GM23338 (cell line): ENCODE data around the gene ZNF511. TPM values are rescaled to one million over a fixed set of nuclear protein-coding genes. Genes with fewer than 3 reads are reported as not detected.
A peak's percentile ranks its signal among the peaks of the same experiment; 100 is the strongest.

ENCODE experiments used
- ATAC-seq: fragments of 200-7000 bp; cut with Tn5 transposase; 3 replicates; pipeline ENCODE4 v1.9.1; 2020
- DNase-seq: peaks from one replicate; pipeline ENCODE4 v3.0.0-alpha.2; 2015; ENCODE audit warnings: low spot score
- H2AFZ ChIP-seq: fragments of 200-600 bp; sonication (generic); 2 replicates; pipeline ENCODE4 v1.8.0; 2016; ENCODE audit warnings: antibody characterized with exemption, mild to moderate bottlenecking, moderate library complexity
- H3F3A ChIP-seq: fragments of 200-600 bp; sonication (generic); replicated peaks from 2 replicates; pipeline ENCODE4 v1.8.0; 2017; ENCODE audit warnings: antibody characterized with exemption, mixed run types, low read depth
- H3K27ac ChIP-seq: fragments of 200-600 bp; sonication (generic); 2 replicates; pipeline ENCODE4 v1.6.1; 2016; ENCODE audit warnings: low read depth
- H3K27me3 ChIP-seq: fragments of 200-600 bp; sonication (generic); 2 replicates; pipeline ENCODE4 v1.8.0; 2016; ENCODE audit warnings: mild to moderate bottlenecking, mixed run types, moderate library complexity; ENCODE audit not compliant: insufficient read depth
- H3K36me3 ChIP-seq: fragments of 200-600 bp; sonication (generic); 2 replicates; pipeline ENCODE4 v1.8.0; 2016; ENCODE audit warnings: mild to moderate bottlenecking; ENCODE audit not compliant: insufficient read depth
- H3K4me1 ChIP-seq: fragments of 200-600 bp; sonication (generic); 2 replicates; pipeline ENCODE4 v1.8.0; 2016; ENCODE audit warnings: mild to moderate bottlenecking, moderate library complexity; ENCODE audit not compliant: insufficient read depth
- H3K4me2 ChIP-seq: fragments of 200-600 bp; sonication (generic); 2 replicates; pipeline ENCODE4 v1.7.1; 2017; ENCODE audit warnings: mixed run types
- H3K4me3 ChIP-seq: fragments of 200-600 bp; sonication (generic); 2 replicates; pipeline ENCODE4 v1.6.1; 2016; ENCODE audit warnings: mixed run types
- H3K79me2 ChIP-seq: fragments of 200-600 bp; sonication (generic); replicated peaks from 2 replicates; pipeline ENCODE4 v1.8.0; 2017; ENCODE audit warnings: mild to moderate bottlenecking; ENCODE audit not compliant: insufficient read depth
- H3K9me2 ChIP-seq: fragments of 200-600 bp; sonication (generic); 2 replicates; pipeline ENCODE4 v1.8.0; 2017; ENCODE audit not compliant: insufficient read depth
- H4K20me1 ChIP-seq: fragments of 200-600 bp; sonication (generic); replicated peaks from 2 replicates; pipeline ENCODE4 v1.8.0; 2017; ENCODE audit warnings: mild to moderate bottlenecking; ENCODE audit not compliant: insufficient read depth
- H3K27ac Mint-ChIP-seq: 2 replicates; pipeline ENCODE4 v1.8.0; 2020; ENCODE audit warnings: inconsistent platforms, mild to moderate bottlenecking, moderate library complexity, mixed read lengths
- H3K27me3 Mint-ChIP-seq: 3 replicates; pipeline ENCODE4 v1.8.0; 2022; ENCODE audit warnings: low read depth, mild to moderate bottlenecking, moderate library complexity, mixed read lengths, inconsistent platforms; ENCODE audit not compliant: insufficient read depth, poor library complexity
- H3K36me3 Mint-ChIP-seq: 3 replicates; pipeline ENCODE4 v1.8.0; 2021; ENCODE audit warnings: low read depth, mild to moderate bottlenecking, inconsistent platforms, moderate library complexity, mixed read lengths
- H3K4me1 Mint-ChIP-seq: 3 replicates; pipeline ENCODE4 v1.8.0; 2020; ENCODE audit warnings: mild to moderate bottlenecking, inconsistent platforms, mixed read lengths
- H3K4me3 Mint-ChIP-seq: 3 replicates; pipeline ENCODE4 v1.8.0; 2021; ENCODE audit warnings: moderate library complexity, mild to moderate bottlenecking, inconsistent platforms, mixed read lengths
- H3K9me3 Mint-ChIP-seq: 3 replicates; pipeline ENCODE4 v1.8.0; 2020; ENCODE audit warnings: moderate library complexity, mild to moderate bottlenecking, inconsistent platforms, mixed read lengths
- CREB1 ChIP-seq: fragments of 250-450 bp; sonication (Bioruptor Pico); IDR thresholded peaks from 2 replicates; pipeline ENCODE4 v1.5.0; 2020; ENCODE audit warnings: low read depth, mild to moderate bottlenecking, moderate library complexity
- EZH2phosphoT487 ChIP-seq: fragments of 200-600 bp; sonication (generic); IDR thresholded peaks from one replicate; pipeline ENCODE4 v1.8.1; 2018; ENCODE audit warnings: antibody characterized with exemption; ENCODE audit not compliant: unreplicated experiment
- NANOG ChIP-seq: IDR thresholded peaks from 2 replicates; pipeline ENCODE4 v1.6.1; 2016; ENCODE audit warnings: antibody characterized with exemption, borderline replicate concordance
- POLR2AphosphoS5 ChIP-seq: IDR thresholded peaks from 2 replicates; pipeline ENCODE4 v1.6.1; 2016; ENCODE audit warnings: antibody characterized with exemption, low read depth
- STAT1 ChIP-seq: IDR thresholded peaks from one replicate; pipeline ENCODE4 v1.6.1; 2016; ENCODE audit warnings: antibody characterized with exemption; ENCODE audit not compliant: unreplicated experiment
- ZNF114 ChIP-seq: fragments of 250-450 bp; sonication (Bioruptor Pico); IDR thresholded peaks from 2 replicates; pipeline ENCODE4 v1.5.0; 2020; ENCODE audit warnings: mild to moderate bottlenecking, moderate library complexity
- ZNF331 ChIP-seq: fragments of 250-450 bp; sonication (Bioruptor Pico); IDR thresholded peaks from 2 replicates; pipeline ENCODE4 v1.5.0; 2020; ENCODE audit warnings: low read depth, mild to moderate bottlenecking, moderate library complexity
- polyA plus RNA-seq: library from polyadenylated mRNA; unstranded; fragments of >200 nt; fragmentation: Nextera tagmentation; extraction: Ambion mirVana; gene quantifications from 2 replicates; pipeline ENCODE4 v1.2.1, GENCODE V29; 2016
- total RNA-seq: library from RNA; depleted of rRNA; stranded (reverse); fragments of >200 nt; shearing (Covaris generic); gene quantifications from 2 replicates; pipeline ENCODE4 v1.2.3, GENCODE V29; 2014
- TF ChIP-seq, protein P1 (sequence below): fragments of 250-450 bp; sonication (Bioruptor Pico); IDR thresholded peaks from 2 replicates; pipeline ENCODE4 v1.5.0; 2020; ENCODE audit warnings: mild to moderate bottlenecking, moderate library complexity
- TF ChIP-seq, protein P2 (sequence below): IDR thresholded peaks from one replicate; pipeline ENCODE4 v1.6.1; 2018; ENCODE audit warnings: antibody characterized with exemption; ENCODE audit not compliant: unreplicated experiment
- TF ChIP-seq, protein P3 (sequence below), 2 experiments: fragments of 200-600 bp in 1 of 2; sonication (generic) in 1 of 2; conservative IDR thresholded peaks; 2 replicates each; pipeline versions ENCODE4 v1.5.1 to v1.6.1; 2016 to 2017; ENCODE audit warnings: antibody characterized with exemption in 2 of 2, low read depth in 2 of 2, mild to moderate bottlenecking in 2 of 2, moderate library complexity in 1 of 2

Gene ZNF511
- total and polyA plus RNA-seq, 2 experiments from 2014 or later = 41.3 to 104 TPM

DNA sequence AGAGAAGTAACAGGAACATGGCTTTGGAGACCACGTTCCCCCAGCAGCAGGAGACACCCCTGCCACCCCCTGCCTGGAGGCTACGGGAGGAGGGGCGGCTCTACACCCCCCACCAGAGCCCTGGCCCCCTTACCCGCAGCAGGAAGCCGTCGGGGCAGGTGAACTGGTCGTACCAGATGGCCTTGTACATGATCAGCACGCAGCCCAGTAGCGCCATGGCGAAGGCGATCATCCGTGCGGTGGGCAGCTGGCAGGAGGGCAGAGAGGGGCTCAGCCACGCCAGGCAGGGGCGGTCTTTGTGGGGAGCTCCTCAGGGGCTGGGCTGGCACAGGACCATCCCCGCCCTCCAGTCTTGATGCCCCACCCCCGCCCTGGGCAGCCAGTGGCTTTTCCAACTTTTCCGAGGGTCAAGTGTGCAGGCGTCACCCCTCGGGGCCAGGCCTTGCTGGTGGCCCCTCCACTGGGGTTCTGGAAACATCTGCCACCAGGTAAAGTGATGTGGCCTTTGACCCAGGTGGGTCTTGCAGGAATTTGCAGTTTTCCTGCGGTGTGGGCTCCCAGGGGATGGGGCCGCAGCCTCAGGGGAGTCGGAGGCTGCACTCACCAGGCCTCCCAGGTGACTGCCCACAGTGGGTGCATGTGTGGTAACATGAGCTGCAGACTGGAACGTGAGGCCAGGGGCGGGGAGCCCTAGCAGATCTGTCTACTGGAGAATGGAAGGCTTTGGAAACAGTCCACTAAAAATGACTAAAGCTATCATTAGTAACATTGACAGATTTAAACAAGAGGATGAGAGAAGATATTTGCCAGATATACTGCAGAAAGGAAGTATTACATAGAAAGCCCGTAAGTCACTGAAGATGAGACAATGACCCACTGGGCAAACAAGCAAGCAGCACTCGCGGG, 18.3 kb downstream of the ZNF511 start:
- Histone ChIP-seq H4K20me1 (no peaks in the 10 kb centered on the region), H3K4me2 (peak overlapping the region; percentile 87; the same call in 1 of the 2 replicates), H3K27me3 (peaks cover 68% of the 10 kb centered on the region), H3K79me2 (no peaks in the 10 kb centered on the region), H3F3A (0 out of 2 replicates have a peak, but pooled peaks cover 11% of the 10 kb centered on the region), H3K4me3 (0 out of 2 replicates have a peak overlapping the region, but pooled peaks have one; percentile 68), H3K9me2 (no peaks in the 10 kb centered on the region), H3K27ac (no peak overlapping the region), H3K4me1 (peaks cover 17% of the 10 kb centered on the region), H2AFZ (no peak overlapping the region), H3K36me3 (no peaks in the 10 kb centered on the region)
- TF ChIP-seq CREB1 (CRISPR knock-in tag) (no peak), STAT1 (no peak), POLR2AphosphoS5 (no peak), NANOG (no peak), EZH2phosphoT487 (no peak), ZNF331 (CRISPR knock-in tag) (no peak), ZNF114 (CRISPR knock-in tag) (no peak)
- TF ChIP-seq, protein P1, sequence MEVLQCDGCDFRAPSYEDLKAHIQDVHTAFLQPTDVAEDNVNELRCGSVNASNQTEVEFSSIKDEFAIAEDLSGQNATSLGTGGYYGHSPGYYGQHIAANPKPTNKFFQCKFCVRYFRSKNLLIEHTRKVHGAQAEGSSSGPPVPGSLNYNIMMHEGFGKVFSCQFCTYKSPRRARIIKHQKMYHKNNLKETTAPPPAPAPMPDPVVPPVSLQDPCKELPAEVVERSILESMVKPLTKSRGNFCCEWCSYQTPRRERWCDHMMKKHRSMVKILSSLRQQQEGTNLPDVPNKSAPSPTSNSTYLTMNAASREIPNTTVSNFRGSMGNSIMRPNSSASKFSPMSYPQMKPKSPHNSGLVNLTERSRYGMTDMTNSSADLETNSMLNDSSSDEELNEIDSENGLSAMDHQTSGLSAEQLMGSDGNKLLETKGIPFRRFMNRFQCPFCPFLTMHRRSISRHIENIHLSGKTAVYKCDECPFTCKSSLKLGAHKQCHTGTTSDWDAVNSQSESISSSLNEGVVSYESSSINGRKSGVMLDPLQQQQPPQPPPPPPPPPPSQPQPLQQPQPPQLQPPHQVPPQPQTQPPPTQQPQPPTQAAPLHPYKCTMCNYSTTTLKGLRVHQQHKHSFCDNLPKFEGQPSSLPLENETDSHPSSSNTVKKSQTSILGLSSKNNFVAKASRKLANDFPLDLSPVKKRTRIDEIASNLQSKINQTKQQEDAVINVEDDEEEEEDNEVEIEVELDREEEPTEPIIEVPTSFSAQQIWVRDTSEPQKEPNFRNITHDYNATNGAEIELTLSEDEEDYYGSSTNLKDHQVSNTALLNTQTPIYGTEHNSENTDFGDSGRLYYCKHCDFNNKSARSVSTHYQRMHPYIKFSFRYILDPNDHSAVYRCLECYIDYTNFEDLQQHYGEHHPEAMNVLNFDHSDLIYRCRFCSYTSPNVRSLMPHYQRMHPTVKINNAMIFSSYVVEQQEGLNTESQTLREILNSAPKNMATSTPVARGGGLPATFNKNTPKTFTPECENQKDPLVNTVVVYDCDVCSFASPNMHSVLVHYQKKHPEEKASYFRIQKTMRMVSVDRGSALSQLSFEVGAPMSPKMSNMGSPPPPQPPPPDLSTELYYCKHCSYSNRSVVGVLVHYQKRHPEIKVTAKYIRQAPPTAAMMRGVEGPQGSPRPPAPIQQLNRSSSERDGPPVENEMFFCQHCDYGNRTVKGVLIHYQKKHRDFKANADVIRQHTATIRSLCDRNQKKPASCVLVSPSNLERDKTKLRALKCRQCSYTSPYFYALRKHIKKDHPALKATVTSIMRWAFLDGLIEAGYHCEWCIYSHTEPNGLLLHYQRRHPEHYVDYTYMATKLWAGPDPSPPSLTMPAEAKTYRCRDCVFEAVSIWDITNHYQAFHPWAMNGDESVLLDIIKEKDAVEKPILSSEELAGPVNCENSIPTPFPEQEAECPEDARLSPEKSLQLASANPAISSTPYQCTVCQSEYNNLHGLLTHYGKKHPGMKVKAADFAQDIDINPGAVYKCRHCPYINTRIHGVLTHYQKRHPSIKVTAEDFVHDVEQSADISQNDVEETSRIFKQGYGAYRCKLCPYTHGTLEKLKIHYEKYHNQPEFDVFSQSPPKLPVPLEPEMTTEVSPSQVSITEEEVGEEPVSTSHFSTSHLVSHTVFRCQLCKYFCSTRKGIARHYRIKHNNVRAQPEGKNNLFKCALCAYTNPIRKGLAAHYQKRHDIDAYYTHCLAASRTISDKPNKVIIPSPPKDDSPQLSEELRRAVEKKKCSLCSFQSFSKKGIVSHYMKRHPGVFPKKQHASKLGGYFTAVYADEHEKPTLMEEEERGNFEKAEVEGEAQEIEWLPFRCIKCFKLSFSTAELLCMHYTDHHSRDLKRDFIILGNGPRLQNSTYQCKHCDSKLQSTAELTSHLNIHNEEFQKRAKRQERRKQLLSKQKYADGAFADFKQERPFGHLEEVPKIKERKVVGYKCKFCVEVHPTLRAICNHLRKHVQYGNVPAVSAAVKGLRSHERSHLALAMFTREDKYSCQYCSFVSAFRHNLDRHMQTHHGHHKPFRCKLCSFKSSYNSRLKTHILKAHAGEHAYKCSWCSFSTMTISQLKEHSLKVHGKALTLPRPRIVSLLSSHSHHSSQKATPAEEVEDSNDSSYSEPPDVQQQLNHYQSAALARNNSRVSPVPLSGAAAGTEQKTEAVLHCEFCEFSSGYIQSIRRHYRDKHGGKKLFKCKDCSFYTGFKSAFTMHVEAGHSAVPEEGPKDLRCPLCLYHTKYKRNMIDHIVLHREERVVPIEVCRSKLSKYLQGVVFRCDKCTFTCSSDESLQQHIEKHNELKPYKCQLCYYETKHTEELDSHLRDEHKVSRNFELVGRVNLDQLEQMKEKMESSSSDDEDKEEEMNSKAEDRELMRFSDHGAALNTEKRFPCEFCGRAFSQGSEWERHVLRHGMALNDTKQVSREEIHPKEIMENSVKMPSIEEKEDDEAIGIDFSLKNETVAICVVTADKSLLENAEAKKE (CRISPR knock-in tag) = no peak
- TF ChIP-seq, protein P2, sequence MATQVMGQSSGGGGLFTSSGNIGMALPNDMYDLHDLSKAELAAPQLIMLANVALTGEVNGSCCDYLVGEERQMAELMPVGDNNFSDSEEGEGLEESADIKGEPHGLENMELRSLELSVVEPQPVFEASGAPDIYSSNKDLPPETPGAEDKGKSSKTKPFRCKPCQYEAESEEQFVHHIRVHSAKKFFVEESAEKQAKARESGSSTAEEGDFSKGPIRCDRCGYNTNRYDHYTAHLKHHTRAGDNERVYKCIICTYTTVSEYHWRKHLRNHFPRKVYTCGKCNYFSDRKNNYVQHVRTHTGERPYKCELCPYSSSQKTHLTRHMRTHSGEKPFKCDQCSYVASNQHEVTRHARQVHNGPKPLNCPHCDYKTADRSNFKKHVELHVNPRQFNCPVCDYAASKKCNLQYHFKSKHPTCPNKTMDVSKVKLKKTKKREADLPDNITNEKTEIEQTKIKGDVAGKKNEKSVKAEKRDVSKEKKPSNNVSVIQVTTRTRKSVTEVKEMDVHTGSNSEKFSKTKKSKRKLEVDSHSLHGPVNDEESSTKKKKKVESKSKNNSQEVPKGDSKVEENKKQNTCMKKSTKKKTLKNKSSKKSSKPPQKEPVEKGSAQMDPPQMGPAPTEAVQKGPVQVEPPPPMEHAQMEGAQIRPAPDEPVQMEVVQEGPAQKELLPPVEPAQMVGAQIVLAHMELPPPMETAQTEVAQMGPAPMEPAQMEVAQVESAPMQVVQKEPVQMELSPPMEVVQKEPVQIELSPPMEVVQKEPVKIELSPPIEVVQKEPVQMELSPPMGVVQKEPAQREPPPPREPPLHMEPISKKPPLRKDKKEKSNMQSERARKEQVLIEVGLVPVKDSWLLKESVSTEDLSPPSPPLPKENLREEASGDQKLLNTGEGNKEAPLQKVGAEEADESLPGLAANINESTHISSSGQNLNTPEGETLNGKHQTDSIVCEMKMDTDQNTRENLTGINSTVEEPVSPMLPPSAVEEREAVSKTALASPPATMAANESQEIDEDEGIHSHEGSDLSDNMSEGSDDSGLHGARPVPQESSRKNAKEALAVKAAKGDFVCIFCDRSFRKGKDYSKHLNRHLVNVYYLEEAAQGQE = no peak
- TF ChIP-seq, protein P3, sequence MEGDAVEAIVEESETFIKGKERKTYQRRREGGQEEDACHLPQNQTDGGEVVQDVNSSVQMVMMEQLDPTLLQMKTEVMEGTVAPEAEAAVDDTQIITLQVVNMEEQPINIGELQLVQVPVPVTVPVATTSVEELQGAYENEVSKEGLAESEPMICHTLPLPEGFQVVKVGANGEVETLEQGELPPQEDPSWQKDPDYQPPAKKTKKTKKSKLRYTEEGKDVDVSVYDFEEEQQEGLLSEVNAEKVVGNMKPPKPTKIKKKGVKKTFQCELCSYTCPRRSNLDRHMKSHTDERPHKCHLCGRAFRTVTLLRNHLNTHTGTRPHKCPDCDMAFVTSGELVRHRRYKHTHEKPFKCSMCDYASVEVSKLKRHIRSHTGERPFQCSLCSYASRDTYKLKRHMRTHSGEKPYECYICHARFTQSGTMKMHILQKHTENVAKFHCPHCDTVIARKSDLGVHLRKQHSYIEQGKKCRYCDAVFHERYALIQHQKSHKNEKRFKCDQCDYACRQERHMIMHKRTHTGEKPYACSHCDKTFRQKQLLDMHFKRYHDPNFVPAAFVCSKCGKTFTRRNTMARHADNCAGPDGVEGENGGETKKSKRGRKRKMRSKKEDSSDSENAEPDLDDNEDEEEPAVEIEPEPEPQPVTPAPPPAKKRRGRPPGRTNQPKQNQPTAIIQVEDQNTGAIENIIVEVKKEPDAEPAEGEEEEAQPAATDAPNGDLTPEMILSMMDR (conservative IDR thresholded peaks at IDR 0.05; ENCODE audit: low read depth in 2 of 2) = no peak
- H3K9me3 Mint-ChIP-seq = peaks cover 2% of the 10 kb centered on the region; the same call in 2 of the 3 replicates
- H3K4me3 Mint-ChIP-seq = peak overlapping the region; percentile 66; the same call in 1 of the 3 replicates
- H3K27ac Mint-ChIP-seq = no peak overlapping the region
- H3K27me3 Mint-ChIP-seq = peaks cover 61% of the 10 kb centered on the region
- H3K36me3 Mint-ChIP-seq = no peaks in the 10 kb centered on the region; the same call in 2 of the 3 replicates
- peaks cover 19% of the 10 kb centered on the region for H3K4me1 Mint-ChIP-seq
- DNase-seq (no peak), ATAC-seq (no peak)
